Measurements from ENCODE around the gene DEFB129.
"Not testable (repeated sequence)": the region's sequence is repeated elsewhere in the genome, so short reads cannot be mapped to it uniquely, and the experiment has no call there.

GRCh38 chr20:253447-253846 is 26.4 kb downstream of the DEFB129 start:
- not testable (repeated sequence) for TF ChIP-seq CTCF (conservative IDR thresholded peaks at IDR 0.05; ENCODE audit: low read depth in 2 of 2); EZH2 (IDR thresholded peaks at IDR 0.05; ENCODE audit: low read depth, unreplicated experiment); POLR2AphosphoS5 (IDR thresholded peaks at IDR 0.05; ENCODE audit: low read depth); EZH2phosphoT487 (IDR thresholded peaks at IDR 0.05; ENCODE audit: unreplicated experiment); CREB1 (CRISPR knock-in tag; IDR thresholded peaks at IDR 0.05; ENCODE audit: low read depth); NANOG (IDR thresholded peaks at IDR 0.05; ENCODE audit: borderline replicate concordance); REST (IDR thresholded peaks at IDR 0.05; ENCODE audit: unreplicated experiment); STAT1 (IDR thresholded peaks at IDR 0.05; ENCODE audit: unreplicated experiment); ZNF462 (CRISPR knock-in tag; IDR thresholded peaks at IDR 0.05); JUNB (IDR thresholded peaks at IDR 0.05; ENCODE audit: unreplicated experiment)

All from GM23338 (cell line).